22Rv1 (cell line): ENCODE results near the gene MAN1A1.

ENCODE experiments used
- CTCF ChIP-seq: fragments of 450-650 bp; IDR thresholded peaks from 2 replicates; pipeline ENCODE4 v1.5.1; 2017; ENCODE audit warnings: mild to moderate bottlenecking
- ZFX ChIP-seq: fragments of 450-650 bp; IDR thresholded peaks from 2 replicates; pipeline ENCODE4 v1.6.1; 2017; ENCODE audit warnings: antibody characterized with exemption, borderline replicate concordance

- TF ChIP-seq CTCF, result no peak
- no peak for TF ChIP-seq ZFX
Observed at GRCh38 chr6:119297049-119297448, 52.5 kb downstream of the MAN1A1 start.
